MM.1S (cell line): ENCODE data around the gene THRSP.
A peak's percentile ranks its signal among the peaks of the same experiment; 100 is the strongest.

Experiments used
- DNase-seq: peaks from one replicate; pipeline ENCODE4 v3.0.0-alpha.2; 2015
- H2AFZ ChIP-seq: fragments of 300-600 bp; sonication (generic); 2 replicates; pipeline ENCODE4 v1.6.0; 2016; ENCODE audit warnings: antibody characterized with exemption, low read length
- H3F3A ChIP-seq: fragments of 300-600 bp; sonication (generic); 2 replicates; pipeline ENCODE4 v1.6.1; 2016; ENCODE audit warnings: mild to moderate bottlenecking, antibody characterized with exemption, low read length, moderate library complexity, mixed read lengths; ENCODE audit not compliant: insufficient read depth
- H3K27ac ChIP-seq: fragments of 300-600 bp; sonication (generic); 2 replicates; pipeline ENCODE4 v1.5.1; 2016; ENCODE audit warnings: mild to moderate bottlenecking, low read length
- H3K27me3 ChIP-seq: fragments of 300-600 bp; sonication (generic); replicated peaks from 2 replicates; pipeline ENCODE4 v1.6.0; 2016; ENCODE audit warnings: low read length; ENCODE audit not compliant: insufficient read depth
- H3K36me3 ChIP-seq: fragments of 300-600 bp; sonication (generic); replicated peaks from 2 replicates; pipeline ENCODE4 v1.6.1; 2016; ENCODE audit warnings: mild to moderate bottlenecking, low read length, mixed read lengths; ENCODE audit not compliant: insufficient read depth
- H3K4me1 ChIP-seq: fragments of 300-600 bp; sonication (generic); 2 replicates; pipeline ENCODE4 v1.6.1; 2016; ENCODE audit warnings: low read length, mixed read lengths
- H3K4me2 ChIP-seq: fragments of 300-600 bp; sonication (generic); 2 replicates; pipeline ENCODE4 v1.6.0; 2016; ENCODE audit warnings: low read depth, low read length
- H3K4me3 ChIP-seq: fragments of 300-600 bp; sonication (generic); 2 replicates; pipeline ENCODE4 v1.5.1; 2016; ENCODE audit warnings: low read length, mixed read lengths
- H3K79me2 ChIP-seq: fragments of 300-600 bp; sonication (generic); 2 replicates; pipeline ENCODE4 v1.6.1; 2016; ENCODE audit warnings: mixed run types, low read length, mixed read lengths
- H3K9ac ChIP-seq: fragments of 300-600 bp; sonication (generic); 2 replicates; pipeline ENCODE4 v1.6.1; 2016; ENCODE audit warnings: low read length, mixed read lengths
- H3K9me2 ChIP-seq: fragments of 300-600 bp; sonication (generic); replicated peaks from 2 replicates; pipeline ENCODE4 v1.6.1; 2016; ENCODE audit warnings: mild to moderate bottlenecking, low read length, mixed read lengths; ENCODE audit not compliant: insufficient read depth
- H3K9me3 ChIP-seq: fragments of 300-600 bp; sonication (generic); replicated peaks from 2 replicates; pipeline ENCODE4 v1.6.1; 2016; ENCODE audit warnings: mild to moderate bottlenecking, low read length, mixed read lengths; ENCODE audit not compliant: insufficient read depth
- H4K20me1 ChIP-seq: fragments of 300-600 bp; sonication (generic); 2 replicates; pipeline ENCODE4 v1.6.1; 2016; ENCODE audit warnings: mild to moderate bottlenecking, low read length, moderate library complexity, mixed read lengths; ENCODE audit not compliant: insufficient read depth
- CTCF ChIP-seq: fragments of 300-600 bp; sonication (generic); IDR thresholded peaks from 2 replicates; pipeline ENCODE4 v1.5.1; 2016; ENCODE audit warnings: antibody characterized with exemption, low read length, mixed read lengths
- EZH2 ChIP-seq: fragments of 300-600 bp; sonication (generic); optimal IDR thresholded peaks from 2 replicates; pipeline ENCODE3; 2017; ENCODE audit warnings: low read depth, mild to moderate bottlenecking, antibody characterized with exemption, low read length, mixed read lengths
- EZH2phosphoT487 ChIP-seq: fragments of 300-600 bp; sonication (generic); IDR thresholded peaks from 2 replicates; pipeline ENCODE4 v1.6.1; 2018; ENCODE audit warnings: antibody characterized with exemption, low read length

The THRSP gene

GRCh38 chr11:78046486-78046854 is 17.2 kb upstream of the THRSP start:
- H3K4me3 ChIP-seq = no peak overlapping the region

GRCh38 chr11:78048561-78048960 is 15.1 kb upstream of the THRSP start:
- Histone ChIP-seq H3K9ac (no peak overlapping the region), H3K9me2 (no peaks in the 10 kb centered on the region), H3K4me2 (no peak overlapping the region), H3K27ac (no peak overlapping the region), H3K4me3 (no peak overlapping the region), H3K36me3 (no peaks in the 10 kb centered on the region), H3F3A (no peaks in the 10 kb centered on the region), H3K79me2 (no peaks in the 10 kb centered on the region), H4K20me1 (no peaks in the 10 kb centered on the region), H3K9me3 (no peaks in the 10 kb centered on the region), H3K27me3 (no peaks in the 10 kb centered on the region), H3K4me1 (0 out of 2 replicates have a peak, but pooled peaks cover 5% of the 10 kb centered on the region), H2AFZ (no peak overlapping the region)
- no peak for DNase-seq
- TF ChIP-seq EZH2phosphoT487 = no peak
- no peak for TF ChIP-seq EZH2
- no peak for TF ChIP-seq CTCF

More at GRCh38 chr11:78046486-78046854, 17.2 kb upstream of the THRSP start:
- Histone ChIP-seq H3K9me2 (no peaks in the 10 kb centered on the region), H3K27ac (no peak overlapping the region), H3K4me1 (0 out of 2 replicates have a peak, but pooled peaks cover 5% of the 10 kb centered on the region), H3K79me2 (no peaks in the 10 kb centered on the region), H3K27me3 (no peaks in the 10 kb centered on the region), H3F3A (no peaks in the 10 kb centered on the region), H3K9ac (no peak overlapping the region; the same call in 1 of the 2 replicates), H3K9me3 (no peaks in the 10 kb centered on the region), H4K20me1 (no peaks in the 10 kb centered on the region), H2AFZ (peak overlapping the region; percentile 98), H3K36me3 (no peaks in the 10 kb centered on the region), H3K4me2 (peak overlapping the region; percentile 99; the same call in 1 of the 2 replicates)
- TF ChIP-seq CTCF = 0 out of 2 replicates have a peak, but pooled peaks have one; percentile 1
- no peak for TF ChIP-seq EZH2
- no peak for TF ChIP-seq EZH2phosphoT487
- no peak for DNase-seq

GRCh38 chr11:78049348-78049747 is 14.3 kb upstream of the THRSP start:
- no peaks in the 10 kb centered on the region for H3F3A ChIP-seq

More at GRCh38 chr11:78049348-78049747, 14.3 kb upstream of the THRSP start:
- Histone ChIP-seq H3K9me3 (no peaks in the 10 kb centered on the region), H3K27me3 (no peaks in the 10 kb centered on the region), H2AFZ (no peak overlapping the region), H4K20me1 (no peaks in the 10 kb centered on the region), H3K4me2 (no peak overlapping the region), H3K27ac (no peak overlapping the region), H3K4me3 (no peak overlapping the region), H3K36me3 (no peaks in the 10 kb centered on the region), H3K9ac (no peak overlapping the region), H3K79me2 (no peaks in the 10 kb centered on the region), H3K9me2 (no peaks in the 10 kb centered on the region), H3K4me1 (0 out of 2 replicates have a peak, but pooled peaks cover 5% of the 10 kb centered on the region)
- DNase-seq = no peak
- TF ChIP-seq EZH2phosphoT487 (no peak), CTCF (no peak), EZH2 (no peak)
